Fibroblast of upper back skin (primary cell): ENCODE results near the gene PRR18.

ENCODE experiments used
- DNase-seq: peaks from one replicate; pipeline ENCODE4 v3.0.0-alpha.2; 2013

The PRR18 gene

DNA sequence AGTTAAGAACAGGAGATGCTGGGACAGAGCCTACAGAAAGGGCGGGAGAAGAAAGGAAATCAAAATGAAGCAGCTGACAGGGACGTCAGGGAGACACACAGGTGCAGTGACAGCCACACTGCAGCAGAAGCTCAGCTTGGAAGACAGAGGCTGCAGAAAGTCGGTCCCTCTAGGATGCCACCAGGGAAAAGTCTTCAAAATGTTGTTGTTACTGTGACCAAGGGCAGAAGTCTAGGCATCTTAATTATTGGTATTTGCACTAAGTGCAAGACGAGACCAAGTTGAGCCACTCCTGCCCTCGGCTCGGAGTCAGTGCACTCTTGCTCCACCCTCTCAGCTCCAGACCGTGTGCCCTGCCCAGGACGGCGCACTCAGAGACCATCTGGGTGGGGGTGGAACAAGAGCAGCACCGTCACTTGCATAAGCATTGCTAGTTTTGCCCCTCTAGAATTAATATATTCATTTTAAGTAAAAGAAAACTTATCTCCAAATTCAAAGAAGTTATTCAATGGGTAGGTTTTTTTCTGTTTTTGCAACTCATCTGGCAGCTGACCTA is 2.6 kb downstream of the PRR18 start:
- no peak for DNase-seq

DNA sequence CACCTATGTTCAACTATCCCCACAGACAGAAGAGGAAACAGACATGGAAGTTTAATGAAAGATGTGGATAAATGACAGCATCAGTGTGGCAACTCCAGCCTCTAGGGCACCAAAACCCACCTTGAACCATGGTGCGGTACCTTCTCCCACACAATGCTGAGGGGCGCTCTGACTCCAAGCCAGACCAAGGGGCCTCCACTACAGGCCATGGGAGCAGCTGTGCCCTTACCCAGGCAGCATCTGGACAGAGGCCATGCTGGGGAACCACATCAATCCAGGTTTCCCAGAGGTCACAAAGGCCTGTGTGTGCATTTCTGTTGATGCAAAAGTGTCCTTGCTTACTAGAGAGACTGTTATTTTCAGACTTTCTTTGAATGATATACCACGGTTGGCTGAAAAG is 4.1 kb downstream of the PRR18 start:
- DNase-seq: no peak

DNA sequence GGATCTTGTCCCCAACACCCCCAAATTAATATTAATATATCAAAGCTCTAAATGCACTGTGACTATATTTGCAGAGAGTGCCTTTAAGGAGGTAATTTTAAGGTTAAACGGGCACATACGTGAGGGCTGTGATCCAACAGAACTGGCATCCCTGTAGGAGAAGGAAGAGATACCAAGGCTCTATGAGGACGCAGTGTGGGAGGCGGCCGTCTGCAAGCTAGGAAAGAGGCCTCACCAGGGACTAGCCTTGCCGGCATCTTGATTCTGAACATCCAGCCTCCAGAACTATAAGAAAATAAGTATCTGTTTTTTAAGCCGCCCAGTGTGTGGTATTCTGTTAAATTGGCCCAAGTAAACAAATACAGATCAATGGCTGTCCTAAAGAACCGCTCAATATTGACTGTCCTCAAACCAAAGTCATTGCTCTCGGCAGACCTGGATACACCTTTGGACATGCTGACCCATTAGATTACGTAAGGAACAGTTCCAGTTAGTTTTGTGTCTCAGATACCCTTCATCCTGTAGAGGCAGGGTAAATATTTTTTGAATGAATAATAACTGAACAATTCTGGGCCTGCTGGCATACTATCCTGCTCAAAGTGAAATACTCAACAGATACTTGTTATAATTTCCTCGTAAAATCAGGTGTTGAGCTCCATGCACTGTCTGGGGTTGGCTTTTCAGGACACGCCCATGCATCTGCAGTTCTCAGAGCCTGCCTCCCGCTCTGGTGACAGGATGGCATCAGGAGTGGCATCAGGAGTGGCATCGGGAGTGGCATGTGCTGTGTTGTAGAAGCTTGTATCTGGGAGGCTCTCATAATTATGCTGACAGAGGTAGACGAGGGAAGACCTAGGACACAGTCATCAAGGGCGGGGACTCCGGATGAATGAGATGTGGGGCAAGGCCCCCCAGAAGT is 6.3 kb downstream of the PRR18 start:
- DNase-seq: no peak

DNA sequence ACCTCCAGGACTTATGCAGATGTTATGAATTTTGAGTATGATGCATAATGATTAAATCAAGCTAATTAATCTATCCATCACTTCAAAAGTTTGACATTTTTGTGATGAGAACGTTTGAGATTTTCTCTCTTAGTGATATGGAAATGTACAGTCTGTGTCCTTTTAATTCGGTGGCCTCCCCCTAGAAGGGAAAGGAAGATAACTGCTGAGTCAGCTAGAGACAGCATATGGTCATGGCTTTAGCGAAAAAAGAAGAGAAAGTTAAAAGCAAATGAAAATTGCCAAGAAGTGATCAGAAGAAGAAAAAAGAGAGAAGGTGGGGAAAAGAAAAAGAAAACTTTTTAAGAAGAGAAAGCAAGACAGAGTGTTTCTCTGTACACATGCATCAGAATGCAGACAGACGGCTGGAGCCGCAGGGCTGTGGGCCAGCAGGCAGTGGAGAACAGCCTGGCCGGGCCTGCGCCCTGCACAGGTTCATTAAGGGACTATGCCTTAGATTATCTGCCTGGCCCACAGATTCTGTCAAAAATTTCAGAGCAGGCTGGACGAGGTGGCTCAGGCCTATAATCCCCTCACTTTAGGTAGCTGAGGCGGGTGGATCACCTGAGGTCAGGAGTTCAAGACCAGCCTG is 7.7 kb downstream of the PRR18 start:
- DNase-seq: no peak

GRCh38 chr6:166297606-166298005 is 10.6 kb downstream of the PRR18 start:
- DNase-seq: no peak

DNA sequence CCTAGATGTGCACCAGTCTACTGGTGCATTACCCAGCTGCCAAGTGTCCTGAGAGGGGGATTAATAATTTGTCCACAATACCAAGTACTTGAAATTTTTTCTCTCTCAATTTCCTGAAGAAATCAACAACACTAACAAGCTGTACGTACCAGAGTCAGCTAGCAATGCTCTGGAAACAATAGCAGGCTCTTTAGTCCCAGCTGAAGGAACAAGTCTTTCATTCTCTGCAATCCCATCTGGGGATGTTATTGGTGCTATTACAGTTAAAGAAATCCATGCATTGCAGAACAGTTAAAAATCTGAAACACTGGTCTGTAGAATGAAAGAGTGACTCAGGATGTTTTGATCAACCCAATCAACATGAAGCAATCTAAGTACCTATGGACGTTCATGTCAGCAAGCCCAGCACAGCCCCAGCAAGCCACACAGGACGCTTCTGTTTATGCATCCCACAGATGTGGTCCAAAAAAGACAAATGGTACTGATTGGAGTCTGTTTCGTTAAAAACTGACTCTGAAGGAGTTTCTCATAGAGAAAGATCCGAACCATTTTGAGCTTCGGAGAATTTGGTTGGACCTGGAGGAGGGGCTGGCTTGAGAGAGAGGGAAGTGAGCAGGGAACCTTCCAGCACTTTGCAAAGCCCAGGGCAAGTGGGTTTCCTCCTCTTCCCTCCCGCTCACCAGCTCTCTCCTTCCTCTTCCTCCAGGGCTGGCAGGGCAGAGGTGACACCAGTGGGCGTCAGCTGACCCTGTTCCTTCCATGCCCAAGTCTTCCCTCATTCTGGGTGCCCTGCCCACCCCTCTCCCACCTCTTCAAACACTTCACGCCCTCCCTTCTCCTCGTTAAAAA is 11.9 kb downstream of the PRR18 start:
- no peak for DNase-seq

DNA sequence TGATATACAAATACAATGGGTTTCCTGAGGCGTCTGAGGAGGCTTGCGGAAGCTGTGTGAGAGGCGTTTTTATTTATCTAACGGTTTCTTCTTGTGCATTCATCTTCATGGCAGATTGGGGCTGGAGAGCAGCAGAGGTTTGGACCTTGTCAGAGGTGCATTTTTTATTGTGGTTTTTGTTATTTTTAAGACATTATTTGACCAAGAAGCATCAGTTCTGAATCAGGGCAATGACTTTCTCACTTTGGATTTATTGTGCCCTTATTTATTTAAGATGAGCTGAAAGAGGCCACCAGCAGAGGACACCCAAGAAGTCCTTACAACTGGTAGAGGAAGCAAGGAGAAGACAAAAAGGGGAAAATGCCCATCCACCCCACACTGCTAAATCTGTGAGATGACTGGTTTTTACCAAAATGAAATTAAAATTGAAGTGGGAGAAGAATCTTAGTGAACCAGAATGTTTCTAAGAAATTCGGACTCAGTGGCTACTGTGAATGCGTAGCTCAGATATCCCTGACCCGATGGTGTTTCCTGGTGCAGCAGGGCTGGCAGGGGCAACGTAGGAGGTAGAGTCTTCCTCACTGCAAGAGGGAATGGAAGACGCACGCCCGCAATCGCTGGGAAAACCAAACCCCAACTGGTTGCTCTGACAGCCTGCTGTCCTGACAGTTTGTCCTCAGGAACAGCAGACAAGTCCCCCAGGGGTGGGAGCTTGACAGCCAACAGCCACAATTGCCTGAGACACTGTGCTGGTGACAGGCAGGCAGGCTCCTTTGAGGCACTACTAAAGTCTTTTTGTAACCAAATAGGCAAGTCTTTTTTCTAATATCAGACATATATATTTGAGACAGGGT is 14.2 kb downstream of the PRR18 start:
- DNase-seq: no peak

GRCh38 chr6:166289207-166290060 is 18.8 kb downstream of the PRR18 start:
- DNase-seq: no peak

DNA sequence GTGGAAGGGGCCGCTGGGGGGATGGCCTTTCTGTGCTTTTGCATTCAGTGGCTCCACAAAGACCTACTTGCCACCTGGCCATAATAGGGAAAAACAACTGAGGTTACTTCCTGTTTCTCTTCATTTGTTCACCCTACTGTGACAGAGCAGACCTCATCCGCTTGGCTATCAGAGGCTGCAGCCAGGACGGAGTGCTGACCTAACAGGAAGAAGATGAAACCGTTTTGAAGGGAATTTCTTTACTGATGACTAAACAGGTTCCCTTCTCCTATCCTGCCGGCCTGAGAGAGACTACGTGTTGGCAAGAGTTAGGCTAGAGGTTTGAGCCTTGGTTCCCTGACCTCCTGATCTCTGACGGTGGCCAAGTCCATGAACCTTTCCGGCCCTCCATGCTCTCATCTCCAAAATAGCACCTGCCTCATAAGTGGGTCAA is 21.3 kb downstream of the PRR18 start:
- DNase-seq: no peak

DNA sequence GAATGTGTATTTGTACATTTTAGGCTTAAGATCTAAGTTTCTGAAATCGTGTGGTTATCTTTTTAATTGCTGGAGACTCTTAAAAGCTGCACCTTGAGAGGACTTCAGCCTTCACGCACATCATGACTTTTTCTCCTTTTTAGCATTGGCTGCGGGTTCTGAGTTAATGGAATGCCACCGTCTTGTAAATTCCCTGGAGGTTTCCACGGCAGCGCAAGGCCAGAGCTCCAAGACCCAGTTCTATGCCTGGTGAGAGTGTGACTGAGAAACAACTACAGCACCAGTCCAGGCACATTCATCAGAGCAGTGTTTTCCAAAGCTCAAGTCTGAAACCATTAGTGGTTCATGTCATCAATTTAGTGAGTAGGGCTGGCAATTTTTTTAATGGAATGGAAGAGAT is 23.0 kb downstream of the PRR18 start:
- DNase-seq: no peak

DNA sequence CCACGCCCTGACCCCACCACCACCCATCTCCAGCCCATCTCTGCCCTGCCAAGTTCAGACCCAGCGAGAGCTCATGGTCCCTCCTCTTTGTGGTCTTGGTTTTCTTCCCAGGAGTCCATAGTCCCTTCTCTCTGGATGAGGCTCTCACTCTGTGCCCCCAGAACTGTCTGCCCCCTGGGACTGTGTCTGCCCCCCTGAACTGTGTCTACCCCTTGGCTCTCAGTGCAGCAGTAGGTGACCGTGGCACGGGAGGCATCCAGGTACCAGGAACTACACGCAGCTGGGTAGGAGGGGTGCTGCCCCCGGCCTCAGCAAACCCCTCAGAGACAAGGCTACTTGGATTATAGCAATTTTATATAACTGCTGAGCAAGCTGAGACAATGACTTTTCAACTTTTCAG is 23.6 kb downstream of the PRR18 start:
- DNase-seq: no peak

- DNase-seq: no peak
These were observed 25.7 kb downstream of the PRR18 start for GRCh38 chr6:166282394-166283032.

GRCh38 chr6:166281104-166281503 is 27.1 kb downstream of the PRR18 start:
- DNase-seq: no peak

DNA sequence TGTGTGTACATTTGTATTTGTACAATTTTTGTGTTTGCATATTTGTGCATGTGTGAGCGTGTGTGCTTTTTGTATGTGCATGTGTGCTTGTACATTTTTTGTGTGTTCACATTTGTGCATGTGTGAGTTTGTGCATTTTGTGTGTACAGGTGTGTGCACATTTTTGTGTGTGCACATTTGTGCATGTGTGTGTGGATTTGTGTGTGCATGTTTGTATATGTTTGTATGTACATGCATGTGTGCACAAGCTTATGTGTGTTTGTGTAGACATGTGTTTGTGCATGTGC is 28.9 kb downstream of the PRR18 start:
- no peak for DNase-seq

DNA sequence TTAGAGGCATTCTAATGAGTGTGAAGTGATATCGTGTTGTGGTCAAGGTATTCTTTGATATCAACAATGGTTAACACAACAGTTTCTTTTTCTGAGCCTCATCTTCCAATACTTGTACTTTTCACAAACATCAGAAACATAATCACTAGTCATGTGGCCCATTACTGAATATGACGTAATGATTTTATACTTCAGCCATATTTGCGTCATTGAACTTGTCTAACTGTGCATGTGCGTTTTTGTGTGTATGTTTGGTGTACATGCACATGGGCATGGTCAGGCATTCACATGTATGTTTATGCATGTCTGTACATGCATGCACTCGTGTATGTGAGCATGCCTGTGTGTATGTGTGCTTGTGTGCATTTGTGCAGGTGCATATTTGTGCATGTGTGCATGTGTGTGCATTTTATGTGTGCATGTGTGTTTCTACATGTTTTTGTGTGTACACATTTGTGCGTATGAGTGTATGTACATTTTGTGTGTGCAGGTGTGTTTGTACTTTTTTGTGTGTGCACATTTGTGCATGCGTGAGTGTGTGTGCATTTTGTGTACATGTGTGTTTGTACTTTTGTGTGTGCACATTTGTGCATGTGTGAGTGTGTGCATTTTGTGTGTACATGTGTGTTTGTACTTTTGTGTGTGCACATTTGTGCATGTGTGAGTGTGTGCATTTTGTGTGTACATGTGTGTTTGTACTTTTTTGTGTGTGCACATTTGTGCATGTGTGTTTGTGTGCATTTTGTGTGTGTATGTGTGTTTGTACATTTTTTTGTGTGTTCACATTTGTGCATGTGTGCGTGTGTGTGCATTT is 29.4 kb downstream of the PRR18 start:
- no peak for DNase-seq

DNA sequence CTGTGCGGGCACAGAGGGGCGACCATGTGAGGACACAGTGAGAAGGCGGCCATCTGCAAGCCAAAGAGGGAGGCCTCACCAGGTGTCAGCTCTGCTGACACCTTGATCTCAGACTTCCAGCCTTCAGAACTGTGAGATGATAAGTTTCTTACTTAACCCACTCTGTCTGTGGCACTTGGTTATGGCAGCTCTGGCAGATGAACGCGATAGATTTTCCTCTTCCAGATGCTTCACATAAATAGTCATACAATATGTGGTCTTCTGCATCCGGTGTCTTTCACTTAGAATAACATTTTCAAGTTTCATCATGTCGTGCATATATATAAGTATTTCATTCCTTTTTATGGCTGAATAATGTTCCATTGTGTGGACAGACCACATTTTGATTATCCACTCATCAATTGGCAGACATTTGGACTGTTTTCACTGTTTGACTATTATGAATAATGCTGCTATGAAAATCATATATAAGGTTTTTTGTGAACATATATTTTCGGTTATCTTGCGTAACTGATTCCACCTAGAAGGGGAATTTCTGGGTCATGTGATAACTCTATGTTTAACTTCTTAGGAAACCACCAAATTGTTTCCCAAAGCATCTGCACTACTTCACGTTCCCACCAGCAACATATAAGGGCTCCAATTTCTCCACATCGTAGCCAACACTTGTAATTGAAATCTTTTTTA is 30.2 kb downstream of the PRR18 start:
- no peak for DNase-seq

- DNase-seq: peak; percentile 7
These were observed 31.2 kb downstream of the PRR18 start for GRCh38 chr6:166277018-166277417.

DNA sequence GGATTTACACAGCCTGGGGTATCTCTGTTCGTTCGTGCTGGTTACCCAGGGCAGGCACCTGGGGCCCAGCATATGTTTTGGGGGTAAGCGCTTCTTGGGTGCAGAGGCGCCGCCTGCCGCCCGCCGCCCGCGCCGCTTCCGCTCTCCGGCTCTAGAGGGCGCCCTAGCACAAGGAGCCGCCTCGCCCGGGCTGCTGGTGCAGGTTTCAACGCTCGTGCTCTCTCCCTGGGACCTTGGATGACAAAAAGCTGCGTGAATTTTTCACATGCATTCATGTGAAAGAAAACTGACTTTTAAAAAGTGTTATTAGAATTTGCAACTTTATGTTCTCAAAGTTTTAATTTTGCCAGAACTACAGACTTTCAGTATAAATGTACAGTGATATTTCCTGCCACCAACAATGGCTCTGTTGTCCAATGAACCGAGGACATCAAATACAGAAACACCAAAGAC is 32.5 kb downstream of the PRR18 start:
- peak; percentile 36 for DNase-seq

- no peak for DNase-seq
These were observed 33.3 kb downstream of the PRR18 start for GRCh38 chr6:166274739-166275370.
